ENCODE results near the gene MBOAT1.

DNA sequence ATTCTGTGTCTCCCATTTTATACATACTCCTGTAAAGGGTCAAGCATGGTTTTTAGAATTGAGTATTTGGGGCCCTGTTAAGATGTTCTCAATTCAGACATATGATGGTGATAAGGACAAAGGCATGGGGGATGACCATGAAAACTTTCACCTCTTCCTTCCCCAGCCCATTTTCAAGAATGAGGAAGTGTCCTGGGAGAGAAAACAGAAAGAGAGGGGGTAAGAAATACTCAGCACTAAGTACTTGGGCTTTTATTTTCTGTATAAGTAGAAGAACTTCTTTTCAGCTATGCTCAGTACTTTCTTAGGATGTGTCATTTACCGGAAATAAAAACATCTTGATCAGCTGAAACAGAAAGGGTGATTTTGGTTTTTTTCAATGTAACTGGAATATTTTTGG, 10.9 kb upstream of the MBOAT1 start:
- TF ChIP-seq, protein P1, sequence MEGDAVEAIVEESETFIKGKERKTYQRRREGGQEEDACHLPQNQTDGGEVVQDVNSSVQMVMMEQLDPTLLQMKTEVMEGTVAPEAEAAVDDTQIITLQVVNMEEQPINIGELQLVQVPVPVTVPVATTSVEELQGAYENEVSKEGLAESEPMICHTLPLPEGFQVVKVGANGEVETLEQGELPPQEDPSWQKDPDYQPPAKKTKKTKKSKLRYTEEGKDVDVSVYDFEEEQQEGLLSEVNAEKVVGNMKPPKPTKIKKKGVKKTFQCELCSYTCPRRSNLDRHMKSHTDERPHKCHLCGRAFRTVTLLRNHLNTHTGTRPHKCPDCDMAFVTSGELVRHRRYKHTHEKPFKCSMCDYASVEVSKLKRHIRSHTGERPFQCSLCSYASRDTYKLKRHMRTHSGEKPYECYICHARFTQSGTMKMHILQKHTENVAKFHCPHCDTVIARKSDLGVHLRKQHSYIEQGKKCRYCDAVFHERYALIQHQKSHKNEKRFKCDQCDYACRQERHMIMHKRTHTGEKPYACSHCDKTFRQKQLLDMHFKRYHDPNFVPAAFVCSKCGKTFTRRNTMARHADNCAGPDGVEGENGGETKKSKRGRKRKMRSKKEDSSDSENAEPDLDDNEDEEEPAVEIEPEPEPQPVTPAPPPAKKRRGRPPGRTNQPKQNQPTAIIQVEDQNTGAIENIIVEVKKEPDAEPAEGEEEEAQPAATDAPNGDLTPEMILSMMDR (conservative IDR thresholded peaks at IDR 0.05): no peak
- no peak for TF ChIP-seq EZH2 (IDR thresholded peaks at IDR 0.05; ENCODE audit: low read depth)
